IMR-90 (cell line): Measurements from ENCODE around the gene MEF2C. TPM values are rescaled to one million over a fixed set of nuclear protein-coding genes. Genes with fewer than 3 reads are reported as not detected.
"Not testable (repeated sequence)": the region's sequence is repeated elsewhere in the genome, so short reads cannot be mapped to it uniquely, and the experiment has no call there.

Source experiments
- ATAC-seq: fragments of 200-7000 bp; cut with Tn5 transposase; 2 replicates; pipeline ENCODE4 v1.9.1; 2020; ENCODE audit warnings: low read depth, mild to moderate bottlenecking, moderate library complexity
- BruUV-seq: library from RNA; stranded (reverse); fragments of 400-500 nt; replicated peaks from 2 replicates; lab custom pipeline; 2021; lab: Mats Ljungman, UMichigan
- CTCF ChIA-PET: fragments of 300-600 bp; formaldehyde crosslinking; extraction: SDS; loops from one replicate; lab custom pipeline; 2021; ENCODE audit warnings: antibody characterized with exemption; lab: Yijun Ruan, JAX
- POLR2A ChIA-PET: fragments of 300-600 bp; sonication (Branson Sonifier 250); formaldehyde crosslinking; loops from one replicate; lab custom pipeline; 2022; ENCODE audit warnings: antibody characterized with exemption; ENCODE audit not compliant: unreplicated experiment; lab: Charles Lee
- DNase-seq: peaks from one replicate; pipeline ENCODE4 v3.0.0; 2013
- H2AFZ ChIP-seq: replicated peaks from 2 replicates; pipeline ENCODE3; 2013; ENCODE audit warnings: low read length, mild to moderate bottlenecking; ENCODE audit not compliant: poor library complexity
- H2AK5ac ChIP-seq: 2 replicates; pipeline ENCODE4 v1.6.1; 2013; ENCODE audit warnings: low read depth, low read length, inconsistent platforms
- H2AK9ac ChIP-seq: replicated peaks from 2 replicates; pipeline ENCODE3; 2013; ENCODE audit warnings: mild to moderate bottlenecking, low read depth, low read length, moderate library complexity; ENCODE audit not compliant: poor library complexity
- H2BK120ac ChIP-seq: 2 replicates; pipeline ENCODE4 v1.6.1; 2013; ENCODE audit warnings: low read depth, low read length, inconsistent platforms
- H2BK15ac ChIP-seq: 3 replicates; pipeline ENCODE4 v1.6.1; 2013; ENCODE audit warnings: low read depth, low read length, inconsistent platforms
- H2BK20ac ChIP-seq: 2 replicates; pipeline ENCODE4 v1.6.1; 2013; ENCODE audit warnings: low read depth, mild to moderate bottlenecking, inconsistent platforms, low read length, moderate library complexity
- H2BK5ac ChIP-seq: 2 replicates; pipeline ENCODE4 v1.6.1; 2013; ENCODE audit warnings: mild to moderate bottlenecking, low read depth, low read length, inconsistent platforms; ENCODE audit not compliant: poor library complexity, severe bottlenecking
- H3K14ac ChIP-seq: replicated peaks from 2 replicates; pipeline ENCODE4 v1.6.1; 2013; ENCODE audit warnings: low read depth, low read length, inconsistent platforms
- H3K18ac ChIP-seq: 2 replicates; pipeline ENCODE4 v1.6.1; 2013; ENCODE audit warnings: low read depth, low read length, control low read depth
- H3K23ac ChIP-seq: 2 replicates; pipeline ENCODE4 v1.6.1; 2013; ENCODE audit warnings: low read depth, low read length, inconsistent platforms
- H3K27ac ChIP-seq: 2 replicates; pipeline ENCODE4 v1.5.1; 2013; ENCODE audit warnings: mild to moderate bottlenecking, control low read depth, low read length; ENCODE audit not compliant: insufficient read depth
- H3K27me3 ChIP-seq: 2 replicates; pipeline ENCODE4 v1.6.1; 2013; ENCODE audit warnings: low read length; ENCODE audit not compliant: control insufficient read depth, insufficient read depth
- H3K36me3 ChIP-seq: 2 replicates; pipeline ENCODE4 v1.6.1; 2013; ENCODE audit warnings: low read length, mixed read lengths; ENCODE audit not compliant: control insufficient read depth, insufficient read depth
- H3K4ac ChIP-seq: 2 replicates; pipeline ENCODE4 v1.6.1; 2013; ENCODE audit warnings: low read depth, low read length, inconsistent platforms
- H3K4me1 ChIP-seq: 2 replicates; pipeline ENCODE4 v1.6.1; 2013; ENCODE audit warnings: low read length, mixed read lengths; ENCODE audit not compliant: control insufficient read depth, insufficient read depth
- H3K4me2 ChIP-seq: 2 replicates; pipeline ENCODE4 v1.6.1; 2013; ENCODE audit warnings: low read depth, mild to moderate bottlenecking, control low read depth, low read length, moderate library complexity
- H3K4me3 ChIP-seq: 2 replicates; pipeline ENCODE4 v1.5.1; 2013; ENCODE audit warnings: low read depth, mild to moderate bottlenecking, control low read depth, low read length, moderate library complexity; ENCODE audit not compliant: insufficient read depth
- H3K56ac ChIP-seq: 2 replicates; pipeline ENCODE4 v1.6.1; 2013; ENCODE audit warnings: low read length, inconsistent platforms; ENCODE audit not compliant: insufficient read depth; ENCODE audit errors: extremely low read depth
- H3K79me1 ChIP-seq, 2 experiments: 2 replicates each; pipeline ENCODE4 v1.6.1; 2013; ENCODE audit warnings: low read length in 2 of 2, inconsistent platforms in 1 of 2, low read depth in 1 of 2
- H3K9ac ChIP-seq: 2 replicates; pipeline ENCODE4 v1.6.1; 2013; ENCODE audit warnings: low read depth, low read length, control low read depth
- H3K9me1 ChIP-seq: 2 replicates; pipeline ENCODE4 v1.6.1; 2013; ENCODE audit warnings: low read length, inconsistent platforms; ENCODE audit not compliant: insufficient read depth
- H3K9me3 ChIP-seq: 2 replicates; pipeline ENCODE4 v1.6.1; 2013; ENCODE audit warnings: low read length; ENCODE audit not compliant: control insufficient read depth, insufficient read depth
- H4K20me1 ChIP-seq: 2 replicates; pipeline ENCODE4 v1.6.1; 2013; ENCODE audit warnings: low read length, inconsistent platforms; ENCODE audit not compliant: insufficient read depth
- H4K5ac ChIP-seq: 2 replicates; pipeline ENCODE4 v1.6.1; 2013; ENCODE audit warnings: mild to moderate bottlenecking, low read depth, low read length, control low read depth
- H4K8ac ChIP-seq, 2 experiments: 2 replicates each; pipeline ENCODE4 v1.6.1; 2013; ENCODE audit warnings: low read depth in 2 of 2, low read length in 2 of 2, control low read depth in 1 of 2, inconsistent platforms in 1 of 2
- H4K91ac ChIP-seq: 2 replicates; pipeline ENCODE4 v1.6.1; 2013; ENCODE audit warnings: low read depth, low read length, inconsistent platforms; ENCODE audit not compliant: insufficient read depth
- WGBS, 2 experiments: methylation state at CpG; one replicate each; pipeline versions ENCODE4 v1.1.5 to v1.1.7; 2013; ENCODE audit warnings: missing lambda C conversion rate in 2 of 2; ENCODE audit not compliant: insufficient read length in 1 of 2; ENCODE audit errors: extremely low coverage in 2 of 2; 5-methylcytosine and 5-hydroxymethylcytosine counted together
- dilution Hi-C: fragments of 300-500 bp; cut with HindIII; formaldehyde crosslinking; loops from one replicate; pipeline ENCODE4 v1.14.3; 2018; ENCODE audit warnings: low sequenced_read_pairs; ENCODE audit not compliant: unreplicated experiment
- in situ Hi-C: fragments of 300-500 bp; cut with MboI; formaldehyde crosslinking; loops from 3 replicates; pipeline ENCODE4 v1.14.3; 2019; ENCODE audit warnings: low sequenced_read_pairs, inconsistent platforms, mixed read lengths
- intact Hi-C: fragments of 100-400 bp; cut with micrococcal nuclease; formaldehyde crosslinking; loops from 2 replicates; pipeline ENCODE4 v1.10.0; 2022
- polyA plus RNA-seq, 3 experiments: library from polyadenylated mRNA; depleted of rRNA; stranded (reverse); fragments of >200 nt; gene quantifications; 2 replicates each; pipeline ENCODE4 v1.2.3, GENCODE V29; 2012; ENCODE audit warnings: low replicate concordance in 1 of 3
- total RNA-seq: library from RNA; depleted of rRNA; stranded (reverse); fragments of >200 nt; gene quantifications from 2 replicates; pipeline ENCODE4 v1.2.3, GENCODE V29; 2012

Gene MEF2C
- total and polyA plus RNA-seq, 2 of the 4 experiments (the other 2 are of a cell fraction): 1.5 to 6.8 TPM

GRCh38 chr5:88798933-88799332, 84.1 kb downstream of the MEF2C start:
- H3K9me3 ChIP-seq, in situ Hi-C loops, DNase-seq, H3K4me3 ChIP-seq, H2BK20ac ChIP-seq, H3K4me2 ChIP-seq, H3K14ac ChIP-seq, H4K8ac ChIP-seq, dilution Hi-C loops, POLR2A ChIA-PET, H3K56ac ChIP-seq, H3K4me1 ChIP-seq, H3K27ac ChIP-seq, intact Hi-C loops, H2AFZ ChIP-seq, H2BK120ac ChIP-seq, H3K4ac ChIP-seq, H3K79me1 ChIP-seq, H3K27me3 ChIP-seq, H3K36me3 ChIP-seq, H3K18ac ChIP-seq, H4K20me1 ChIP-seq, H3K9ac ChIP-seq, H4K91ac ChIP-seq, H3K23ac ChIP-seq, H4K5ac ChIP-seq, H3K9me1 ChIP-seq, H2AK9ac ChIP-seq, H2AK5ac ChIP-seq, BruUV-seq, H2BK5ac ChIP-seq, ATAC-seq, H2BK15ac ChIP-seq: not testable (repeated sequence)
- CTCF ChIA-PET: interaction anchor here (0.5 kb wide), 1 partner anchor 22 kb away, joined by 3 read pairs; no protein-coding TSS in a partner anchor
- WGBS, 2 experiments: 90% methylated on average over 3 of the region's 7 CpGs; no CpG with 5 or more reads in 1 of the 2 experiments

GRCh38 chr5:88793797-88794196, 89.2 kb downstream of the MEF2C start:
- dilution Hi-C loops, H2AFZ ChIP-seq, H3K79me1 ChIP-seq, H3K9me3 ChIP-seq, H3K18ac ChIP-seq, H3K4ac ChIP-seq, H3K36me3 ChIP-seq, H2AK9ac ChIP-seq, H2BK15ac ChIP-seq, H4K5ac ChIP-seq, H4K20me1 ChIP-seq, H3K23ac ChIP-seq, H3K27me3 ChIP-seq, H3K9ac ChIP-seq, H3K9me1 ChIP-seq, H4K8ac ChIP-seq, POLR2A ChIA-PET, BruUV-seq, CTCF ChIA-PET, H2BK120ac ChIP-seq, in situ Hi-C loops, H4K91ac ChIP-seq, intact Hi-C loops, DNase-seq, H2BK5ac ChIP-seq, H3K4me3 ChIP-seq, H3K4me2 ChIP-seq, H3K4me1 ChIP-seq, H2BK20ac ChIP-seq, H3K14ac ChIP-seq, ATAC-seq, H2AK5ac ChIP-seq, H3K27ac ChIP-seq, H3K56ac ChIP-seq: not testable (repeated sequence)
- no CpG with 5 or more reads among the region's 3 CpGs for WGBS, 2 experiments
